Gastrocnemius medialis (tissue), 4 donors: ENCODE data around the gene DIP2C.

Experiments
- POLR2A ChIP-seq, 2 donors: fragments of 450-650 bp; IDR thresholded peaks; one replicate each; pipeline ENCODE4 v1.6.1; 2017; ENCODE audit warnings: antibody characterized with exemption in 2 of 2, mild to moderate bottlenecking in 2 of 2, moderate library complexity in 2 of 2
- TF ChIP-seq, protein P1 (sequence below), 5 experiments: fragments of 450-650 bp in 3 of 5; fragments of 200-600 bp in 2 of 5; sonication (generic) in 2 of 5; IDR thresholded peaks in 4 of 5; conservative IDR thresholded peaks in 1 of 5; 1 replicate in 4 of 5; 2 replicates in 1 of 5; pipeline ENCODE4 v1.5.1; 2016 to 2019; ENCODE audit warnings: antibody characterized with exemption in 5 of 5, mild to moderate bottlenecking in 3 of 5, moderate library complexity in 3 of 5

- TF ChIP-seq, protein P1, sequence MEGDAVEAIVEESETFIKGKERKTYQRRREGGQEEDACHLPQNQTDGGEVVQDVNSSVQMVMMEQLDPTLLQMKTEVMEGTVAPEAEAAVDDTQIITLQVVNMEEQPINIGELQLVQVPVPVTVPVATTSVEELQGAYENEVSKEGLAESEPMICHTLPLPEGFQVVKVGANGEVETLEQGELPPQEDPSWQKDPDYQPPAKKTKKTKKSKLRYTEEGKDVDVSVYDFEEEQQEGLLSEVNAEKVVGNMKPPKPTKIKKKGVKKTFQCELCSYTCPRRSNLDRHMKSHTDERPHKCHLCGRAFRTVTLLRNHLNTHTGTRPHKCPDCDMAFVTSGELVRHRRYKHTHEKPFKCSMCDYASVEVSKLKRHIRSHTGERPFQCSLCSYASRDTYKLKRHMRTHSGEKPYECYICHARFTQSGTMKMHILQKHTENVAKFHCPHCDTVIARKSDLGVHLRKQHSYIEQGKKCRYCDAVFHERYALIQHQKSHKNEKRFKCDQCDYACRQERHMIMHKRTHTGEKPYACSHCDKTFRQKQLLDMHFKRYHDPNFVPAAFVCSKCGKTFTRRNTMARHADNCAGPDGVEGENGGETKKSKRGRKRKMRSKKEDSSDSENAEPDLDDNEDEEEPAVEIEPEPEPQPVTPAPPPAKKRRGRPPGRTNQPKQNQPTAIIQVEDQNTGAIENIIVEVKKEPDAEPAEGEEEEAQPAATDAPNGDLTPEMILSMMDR (IDR thresholded peaks at IDR 0.05 in 4 of 5, conservative IDR thresholded peaks at IDR 0.05 in 1 of 5) = no peak
- no peak for TF ChIP-seq POLR2A (IDR thresholded peaks at IDR 0.05)
Observed at GRCh38 chr10:266974-267425, 422.5 kb downstream of the DIP2C start.
